Esophagus squamous epithelium (tissue), 4 donors: ENCODE results near the gene FAM118A.

ENCODE experiments used
- CTCF ChIP-seq, 6 experiments: fragments of 450-650 bp in 4 of 6; fragments of 200-600 bp in 2 of 6; sonication (generic) in 2 of 6; IDR thresholded peaks; one replicate each; pipeline ENCODE4 v1.5.1; 2016 to 2019; ENCODE audit warnings: antibody characterized with exemption in 6 of 6, mild to moderate bottlenecking in 4 of 6, moderate library complexity in 4 of 6
- POLR2A ChIP-seq, 4 donors: fragments of 450-650 bp; IDR thresholded peaks; one replicate each; pipeline ENCODE4 v1.6.1; 2017; ENCODE audit warnings: antibody characterized with exemption in 4 of 4, mild to moderate bottlenecking in 4 of 4, moderate library complexity in 3 of 4

GRCh38 chr22:45318558-45319323, 9.0 kb downstream of the FAM118A start:
- no peak for TF ChIP-seq CTCF (IDR thresholded peaks at IDR 0.05)
- no peak for TF ChIP-seq POLR2A (IDR thresholded peaks at IDR 0.05)
